ENCODE measurements around the gene FADS3. TPM values are rescaled to one million over a fixed set of nuclear protein-coding genes. Genes with fewer than 3 reads are reported as not detected.

FADS3 gene
- total and polyA plus RNA-seq, 2 donors (not counting 1 experiment from before 2014, with no cell fraction given): 225 to 256 TPM

- CTCF ChIA-PET: interaction anchor here (2.1 to 12.0 kb wide), 3 partner anchors 175 to 202 kb away, joined by 6 to 424 read pairs (median 16); no protein-coding TSS in a partner anchor
- H3K4me1 Mint-ChIP-seq: no peaks in the 10 kb centered on the region
- Histone ChIP-seq H3K9me3 (ENCODE audit: control extremely low read depth in 1 of 3, control insufficient read depth in 2 of 3, insufficient read depth in 1 of 3, low read length in 2 of 3) (peaks cover 0 to 6% (median 0%) of the 10 kb centered on the region in 3 donors), H3K4me1 (ENCODE audit: control insufficient read depth in 2 of 2, insufficient read depth in 2 of 2, low read length in 2 of 2) (peaks cover 0 to 9% of the 10 kb centered on the region in 2 donors), H2AFZ (ENCODE audit: insufficient read depth, low read depth, low read length, poor library complexity, severe bottlenecking) (no peak overlapping the region), H3K36me3 (replicated peaks in 1 of 2; ENCODE audit: control extremely low read depth in 1 of 2, control insufficient read depth in 1 of 2, extremely low read depth in 1 of 2, insufficient read depth in 2 of 2, low read length in 1 of 2) (no peaks in the 10 kb centered on the region), H3K79me2 (ENCODE audit: control insufficient read depth, insufficient read depth, low read length) (no peaks in the 10 kb centered on the region), H3K4me2 (replicated peaks; ENCODE audit: low read depth, low read length, poor library complexity, severe bottlenecking) (no peak overlapping the region), H3K27ac (ENCODE audit: low read length in 2 of 2) (no peak overlapping the region), H3K27me3 (replicated peaks in 1 of 4; ENCODE audit: control extremely low read depth in 1 of 4, control insufficient read depth in 3 of 4, insufficient read depth in 4 of 4, low read length in 3 of 4) (peaks cover 0 to 3% (median 2%) of the 10 kb centered on the region in 4 experiments), H3K9ac (ENCODE audit: low read length) (no peak overlapping the region), H3K4me3 (ENCODE audit: control extremely low read depth in 1 of 5, extremely low read depth in 1 of 5, insufficient read depth in 1 of 5, low read depth in 2 of 5, low read length in 4 of 5) (no peak overlapping the region), H4K20me1 (ENCODE audit: control insufficient read depth, insufficient read depth, low read length, poor library complexity, severe bottlenecking) (no peaks in the 10 kb centered on the region)
- no peaks in the 10 kb centered on the region for H3K9me3 Mint-ChIP-seq (ENCODE audit: insufficient read depth)
- POLR2A ChIA-PET: no interaction called here
- no peak overlapping the region for H3K4me3 Mint-ChIP-seq
- TF ChIP-seq, protein P1, sequence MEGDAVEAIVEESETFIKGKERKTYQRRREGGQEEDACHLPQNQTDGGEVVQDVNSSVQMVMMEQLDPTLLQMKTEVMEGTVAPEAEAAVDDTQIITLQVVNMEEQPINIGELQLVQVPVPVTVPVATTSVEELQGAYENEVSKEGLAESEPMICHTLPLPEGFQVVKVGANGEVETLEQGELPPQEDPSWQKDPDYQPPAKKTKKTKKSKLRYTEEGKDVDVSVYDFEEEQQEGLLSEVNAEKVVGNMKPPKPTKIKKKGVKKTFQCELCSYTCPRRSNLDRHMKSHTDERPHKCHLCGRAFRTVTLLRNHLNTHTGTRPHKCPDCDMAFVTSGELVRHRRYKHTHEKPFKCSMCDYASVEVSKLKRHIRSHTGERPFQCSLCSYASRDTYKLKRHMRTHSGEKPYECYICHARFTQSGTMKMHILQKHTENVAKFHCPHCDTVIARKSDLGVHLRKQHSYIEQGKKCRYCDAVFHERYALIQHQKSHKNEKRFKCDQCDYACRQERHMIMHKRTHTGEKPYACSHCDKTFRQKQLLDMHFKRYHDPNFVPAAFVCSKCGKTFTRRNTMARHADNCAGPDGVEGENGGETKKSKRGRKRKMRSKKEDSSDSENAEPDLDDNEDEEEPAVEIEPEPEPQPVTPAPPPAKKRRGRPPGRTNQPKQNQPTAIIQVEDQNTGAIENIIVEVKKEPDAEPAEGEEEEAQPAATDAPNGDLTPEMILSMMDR (IDR thresholded peaks at IDR 0.05): no peak
- TF ChIP-seq EZH2 (IDR thresholded peaks at IDR 0.05; ENCODE audit: borderline replicate concordance, insufficient read depth, low read depth, low read length, poor library complexity, severe bottlenecking): no peak
- WGBS (ENCODE audit: insufficient coverage): 82% methylated on average over 14 of the region's 14 CpGs
- DNase-seq (no peak), ATAC-seq (ENCODE audit: low read depth) (no peak)
- H3K27me3 Mint-ChIP-seq: peaks cover 4% of the 10 kb centered on the region
- H3K27ac Mint-ChIP-seq: no peak overlapping the region
- intact Hi-C loops (cut with micrococcal nuclease): no loop called here
Observed at GRCh38 chr11:61906522-61906909, 15.2 kb upstream of the FADS3 start.

DNA sequence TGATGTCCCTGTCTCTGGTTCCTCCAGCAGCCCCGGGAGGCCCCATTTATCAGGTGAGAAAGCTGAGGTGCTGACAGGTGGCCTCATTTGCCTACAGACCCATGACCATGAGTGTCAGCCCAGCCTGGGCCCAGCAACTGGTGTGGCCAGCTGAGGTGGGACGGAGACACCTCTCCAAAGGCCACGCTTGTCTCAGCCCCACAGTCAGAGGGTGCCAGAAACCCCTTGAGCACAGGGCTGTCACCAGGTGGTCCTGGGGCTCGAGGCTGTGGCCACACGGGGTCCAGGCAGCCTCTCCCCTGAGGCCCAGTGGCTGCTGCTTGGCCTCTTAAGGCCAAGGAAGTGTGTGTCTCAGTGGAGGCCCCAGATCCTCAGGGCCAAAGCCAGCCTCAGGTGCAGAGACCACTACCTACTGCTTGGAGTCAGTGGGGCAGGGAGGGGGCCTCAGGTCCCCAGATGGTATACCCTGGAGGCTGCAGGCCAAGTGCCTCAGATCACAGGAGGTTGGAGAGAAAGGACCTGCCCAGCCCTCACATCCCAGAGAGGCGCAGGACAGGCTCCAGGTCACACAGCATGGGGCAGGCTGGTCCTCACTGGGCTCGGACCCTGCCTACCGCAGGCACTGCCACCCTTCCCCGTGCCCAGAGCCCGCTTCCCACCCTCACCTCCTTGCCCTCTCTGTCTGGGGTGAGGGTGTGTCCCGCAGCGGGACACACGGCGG lies 14.6 kb upstream of the FADS3 start:
- ChIA-PET POLR2A (no interaction called here), CTCF (interaction anchor here (2.1 to 12.0 kb wide), 2 partner anchors 178 to 202 kb away, joined by 6 to 424 read pairs; no protein-coding TSS in a partner anchor)
- H3K4me1 Mint-ChIP-seq: no peaks in the 10 kb centered on the region

More for the DNA sequence above, 14.6 kb upstream of the FADS3 start:
- no peak for ATAC-seq (ENCODE audit: low read depth)
- Histone ChIP-seq H3K4me1 (ENCODE audit: control insufficient read depth in 2 of 2, insufficient read depth in 2 of 2, low read length in 2 of 2) (peaks cover 0 to 9% of the 10 kb centered on the region in 2 donors), H3K4me3 (ENCODE audit: control extremely low read depth in 1 of 5, extremely low read depth in 1 of 5, insufficient read depth in 1 of 5, low read depth in 2 of 5, low read length in 4 of 5) (no peak overlapping the region), H3K9me3 (ENCODE audit: control extremely low read depth in 1 of 3, control insufficient read depth in 2 of 3, insufficient read depth in 1 of 3, low read length in 2 of 3) (peaks cover 0 to 6% (median 0%) of the 10 kb centered on the region in 3 donors), H3K27me3 (replicated peaks in 1 of 4; ENCODE audit: control extremely low read depth in 1 of 4, control insufficient read depth in 3 of 4, insufficient read depth in 4 of 4, low read length in 3 of 4) (peaks cover 0 to 3% (median 2%) of the 10 kb centered on the region in 4 experiments), H3K79me2 (ENCODE audit: control insufficient read depth, insufficient read depth, low read length) (no peaks in the 10 kb centered on the region), H2AFZ (ENCODE audit: insufficient read depth, low read depth, low read length, poor library complexity, severe bottlenecking) (no peak overlapping the region), H3K9ac (ENCODE audit: low read length) (no peak overlapping the region), H3K27ac (ENCODE audit: low read length in 2 of 2) (no peak overlapping the region), H3K36me3 (replicated peaks in 1 of 2; ENCODE audit: control extremely low read depth in 1 of 2, control insufficient read depth in 1 of 2, extremely low read depth in 1 of 2, insufficient read depth in 2 of 2, low read length in 1 of 2) (no peaks in the 10 kb centered on the region), H4K20me1 (ENCODE audit: control insufficient read depth, insufficient read depth, low read length, poor library complexity, severe bottlenecking) (no peaks in the 10 kb centered on the region), H3K4me2 (replicated peaks; ENCODE audit: low read depth, low read length, poor library complexity, severe bottlenecking) (no peak overlapping the region)
- no peak for TF ChIP-seq EZH2 (IDR thresholded peaks at IDR 0.05; ENCODE audit: borderline replicate concordance, insufficient read depth, low read depth, low read length, poor library complexity, severe bottlenecking)
- TF ChIP-seq, protein P1 (IDR thresholded peaks at IDR 0.05): no peak
- Mint-ChIP-seq H3K9me3 (ENCODE audit: insufficient read depth) (no peaks in the 10 kb centered on the region), H3K27ac (no peak overlapping the region), H3K4me3 (no peak overlapping the region), H3K27me3 (peaks cover 4% of the 10 kb centered on the region)
- intact Hi-C loops (cut with micrococcal nuclease): no loop called here
- DNase-seq: no peak
- WGBS (ENCODE audit: insufficient coverage): 79% methylated on average over 8 of the region's 14 CpGs
